ENCODE results near the gene KIAA0232.
A peak's percentile ranks its signal among the peaks of the same experiment; 100 is the strongest.

KIAA0232 gene

GRCh38 chr4:6914448-6914847 lies 131.9 kb downstream of the KIAA0232 start:
- H3K9me3 ChIP-seq (ENCODE audit: control insufficient read depth, low read length): no peaks in the 10 kb centered on the region
- H2AFZ ChIP-seq: no peak overlapping the region
- no peak overlapping the region for H3K27ac ChIP-seq
- H3K9ac ChIP-seq: no peak overlapping the region
- TF ChIP-seq, protein P1, sequence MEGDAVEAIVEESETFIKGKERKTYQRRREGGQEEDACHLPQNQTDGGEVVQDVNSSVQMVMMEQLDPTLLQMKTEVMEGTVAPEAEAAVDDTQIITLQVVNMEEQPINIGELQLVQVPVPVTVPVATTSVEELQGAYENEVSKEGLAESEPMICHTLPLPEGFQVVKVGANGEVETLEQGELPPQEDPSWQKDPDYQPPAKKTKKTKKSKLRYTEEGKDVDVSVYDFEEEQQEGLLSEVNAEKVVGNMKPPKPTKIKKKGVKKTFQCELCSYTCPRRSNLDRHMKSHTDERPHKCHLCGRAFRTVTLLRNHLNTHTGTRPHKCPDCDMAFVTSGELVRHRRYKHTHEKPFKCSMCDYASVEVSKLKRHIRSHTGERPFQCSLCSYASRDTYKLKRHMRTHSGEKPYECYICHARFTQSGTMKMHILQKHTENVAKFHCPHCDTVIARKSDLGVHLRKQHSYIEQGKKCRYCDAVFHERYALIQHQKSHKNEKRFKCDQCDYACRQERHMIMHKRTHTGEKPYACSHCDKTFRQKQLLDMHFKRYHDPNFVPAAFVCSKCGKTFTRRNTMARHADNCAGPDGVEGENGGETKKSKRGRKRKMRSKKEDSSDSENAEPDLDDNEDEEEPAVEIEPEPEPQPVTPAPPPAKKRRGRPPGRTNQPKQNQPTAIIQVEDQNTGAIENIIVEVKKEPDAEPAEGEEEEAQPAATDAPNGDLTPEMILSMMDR (IDR thresholded peaks at IDR 0.05): no peak
- no peak overlapping the region for H3K4me3 ChIP-seq (ENCODE audit: low read depth, low read length)
- no peaks in the 10 kb centered on the region for H3K27me3 ChIP-seq (ENCODE audit: control insufficient read depth, insufficient read depth, low read length)
- H3K36me3 ChIP-seq (ENCODE audit: control insufficient read depth, insufficient read depth, low read length): no peaks in the 10 kb centered on the region
- H3K4me1 ChIP-seq: peaks cover 29% of the 10 kb centered on the region
- H3K79me2 ChIP-seq: peaks cover 5% of the 10 kb centered on the region
- no peak overlapping the region for H3K4me2 ChIP-seq (ENCODE audit: low read length)

DNA sequence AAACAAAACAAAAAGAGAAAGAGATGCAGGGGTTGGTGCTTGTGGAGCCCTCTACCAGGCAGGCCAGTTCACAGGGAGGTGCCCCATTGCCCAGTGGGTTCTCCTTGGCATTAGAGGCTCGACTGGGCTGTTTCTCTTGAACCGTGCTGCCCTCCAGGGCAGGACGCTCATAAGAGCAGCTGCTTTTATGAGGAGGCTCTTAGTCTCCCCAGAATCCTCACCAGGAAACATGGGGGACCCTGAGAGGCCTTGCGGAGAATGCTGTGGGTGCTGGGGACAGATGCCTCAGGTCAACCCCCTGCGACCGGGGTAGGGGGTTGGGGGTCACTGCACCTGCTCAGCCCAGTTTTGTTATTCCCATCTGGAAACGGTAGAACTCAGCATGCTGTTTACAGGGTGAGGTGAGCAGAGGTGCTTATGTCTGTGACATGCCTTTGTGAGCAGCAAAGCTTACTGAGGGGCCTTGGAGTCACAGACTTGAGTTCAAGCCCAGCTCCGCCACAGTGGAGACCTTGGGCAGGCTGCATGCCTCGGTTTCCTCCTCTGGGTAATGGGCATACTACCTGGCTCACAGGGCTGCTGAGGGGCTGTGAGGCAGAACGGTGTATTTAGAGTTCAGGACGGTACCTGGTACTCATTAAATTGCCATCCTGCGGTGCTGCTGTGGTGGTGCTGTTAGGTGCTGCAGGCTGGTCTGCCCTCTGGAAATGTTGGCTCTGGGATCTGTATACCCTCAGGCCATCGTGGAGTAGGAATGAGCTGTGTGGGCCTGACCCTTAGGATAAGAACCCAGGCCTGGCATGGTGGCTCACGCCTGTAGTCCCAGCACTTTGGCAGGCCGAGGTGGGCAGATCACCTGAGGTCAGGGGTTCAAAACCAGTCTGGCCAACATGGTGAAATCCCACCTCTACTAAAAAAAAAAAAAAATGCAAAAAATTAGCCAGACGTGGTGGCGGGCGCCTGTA lies 132.8 kb downstream of the KIAA0232 start:
- Histone ChIP-seq H3K9ac (no peak overlapping the region), H3K27ac (peak overlapping the region; percentile 72), H3K4me3 (ENCODE audit: low read depth, low read length) (no peak overlapping the region), H3K9me3 (ENCODE audit: control insufficient read depth, low read length) (no peaks in the 10 kb centered on the region), H3K36me3 (ENCODE audit: control insufficient read depth, insufficient read depth, low read length) (no peaks in the 10 kb centered on the region), H3K79me2 (peaks cover 5% of the 10 kb centered on the region), H3K4me1 (peaks cover 29% of the 10 kb centered on the region), H3K4me2 (ENCODE audit: low read length) (no peak overlapping the region), H2AFZ (no peak overlapping the region), H3K27me3 (ENCODE audit: control insufficient read depth, insufficient read depth, low read length) (no peaks in the 10 kb centered on the region)
- TF ChIP-seq, protein P1 (IDR thresholded peaks at IDR 0.05): no peak

GRCh38 chr4:6916069-6916586 lies 133.6 kb downstream of the KIAA0232 start:
- H3K4me1 ChIP-seq: peaks cover 25% of the 10 kb centered on the region
- no peaks in the 10 kb centered on the region for H3K27me3 ChIP-seq (ENCODE audit: control insufficient read depth, insufficient read depth, low read length)
- peak overlapping the region; percentile 30 for H3K4me3 ChIP-seq (ENCODE audit: low read depth, low read length)
- no peak overlapping the region for H2AFZ ChIP-seq
- H3K9ac ChIP-seq: no peak overlapping the region
- H3K4me2 ChIP-seq (ENCODE audit: low read length): peak overlapping the region; percentile 48
- H3K27ac ChIP-seq: peak overlapping the region; percentile 72
- H3K36me3 ChIP-seq (ENCODE audit: control insufficient read depth, insufficient read depth, low read length): no peaks in the 10 kb centered on the region
- TF ChIP-seq, protein P1 (IDR thresholded peaks at IDR 0.05): no peak
- H3K79me2 ChIP-seq: peaks cover 5% of the 10 kb centered on the region
- no peaks in the 10 kb centered on the region for H3K9me3 ChIP-seq (ENCODE audit: control insufficient read depth, low read length)

DNA sequence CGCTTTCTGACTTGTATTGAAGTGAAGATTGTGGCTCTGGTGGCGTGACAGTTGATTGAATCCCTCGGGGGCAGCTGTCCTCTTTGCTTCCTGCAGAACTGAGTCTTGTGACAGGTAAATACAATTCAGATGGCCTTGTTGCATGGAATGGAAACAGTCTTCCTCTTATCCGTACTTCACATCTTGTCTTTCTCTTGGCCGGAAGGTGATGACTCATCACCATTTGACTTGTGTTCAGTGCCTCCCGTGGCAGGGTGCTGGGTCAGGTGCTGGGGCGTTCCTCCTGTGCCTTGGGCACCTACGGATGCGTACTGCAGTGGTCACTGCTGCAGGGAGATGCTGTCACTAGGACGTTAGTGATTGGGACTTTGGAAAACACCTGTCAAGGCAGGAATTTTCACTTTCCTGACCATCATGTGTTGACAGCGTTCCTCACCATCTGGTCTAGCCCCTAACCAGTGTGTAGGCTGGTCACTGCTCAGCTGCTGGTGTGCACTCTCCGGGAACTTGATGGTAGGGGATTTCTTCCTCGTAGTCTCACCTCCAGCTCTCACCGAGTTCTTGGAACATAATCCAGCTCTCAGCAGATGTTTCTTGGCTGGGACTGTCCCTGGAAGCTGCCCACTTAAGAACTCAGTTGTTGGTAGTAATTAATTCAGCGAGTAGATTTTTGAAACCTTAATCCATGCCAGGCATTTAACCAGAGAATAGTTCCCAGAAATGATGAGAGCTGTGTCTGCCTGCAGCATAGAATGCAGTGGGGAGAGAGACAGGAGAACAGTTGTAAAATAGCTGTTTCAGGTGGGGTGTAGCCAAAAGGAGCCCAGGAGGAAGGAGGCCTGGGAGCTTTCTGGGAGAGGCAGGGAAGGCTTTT lies 134.3 kb downstream of the KIAA0232 start:
- H3K9me3 ChIP-seq (ENCODE audit: control insufficient read depth, low read length): no peaks in the 10 kb centered on the region
- no peaks in the 10 kb centered on the region for H3K79me2 ChIP-seq
- H2AFZ ChIP-seq: peak overlapping the region; percentile 46
- H3K4me2 ChIP-seq (ENCODE audit: low read length): peak overlapping the region; percentile 48
- H3K27me3 ChIP-seq (ENCODE audit: control insufficient read depth, insufficient read depth, low read length): no peaks in the 10 kb centered on the region
- H3K4me1 ChIP-seq: peaks cover 25% of the 10 kb centered on the region
- peak overlapping the region; percentile 72 for H3K27ac ChIP-seq
- no peak overlapping the region for H3K9ac ChIP-seq
- TF ChIP-seq, protein P1 (IDR thresholded peaks at IDR 0.05): no peak
- H3K36me3 ChIP-seq (ENCODE audit: control insufficient read depth, insufficient read depth, low read length): no peaks in the 10 kb centered on the region
- H3K4me3 ChIP-seq (ENCODE audit: low read depth, low read length): peak overlapping the region; percentile 30

All from parathyroid adenoma (tissue), 2 donors.